LNCAP (cell line): ENCODE measurements around the gene TMPRSS11A.

Experiments
- TF ChIP-seq, protein P1 (sequence below): fragments of 450-650 bp; IDR thresholded peaks from 2 replicates; pipeline ENCODE4 v1.5.1; 2017; ENCODE audit warnings: mild to moderate bottlenecking

Gene TMPRSS11A

DNA sequence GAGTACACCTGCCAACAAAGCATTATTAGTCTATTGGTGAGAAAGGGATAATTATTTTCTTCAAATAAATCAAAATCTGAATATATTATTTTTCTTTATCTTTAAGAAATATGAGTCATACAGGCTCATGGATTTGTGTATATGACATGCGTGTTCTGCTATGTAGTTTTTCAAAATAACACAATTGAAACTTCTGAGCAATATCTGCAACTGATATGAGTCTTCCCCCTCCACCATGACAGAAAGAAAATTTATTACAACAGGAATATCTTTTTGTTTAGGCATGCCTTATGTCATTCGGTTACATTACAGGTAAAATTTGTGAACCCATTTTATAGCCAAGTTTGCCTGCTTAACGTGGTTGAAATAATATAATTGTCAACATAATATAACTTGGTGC is 32.0 kb downstream of the TMPRSS11A start:
- TF ChIP-seq, protein P1, sequence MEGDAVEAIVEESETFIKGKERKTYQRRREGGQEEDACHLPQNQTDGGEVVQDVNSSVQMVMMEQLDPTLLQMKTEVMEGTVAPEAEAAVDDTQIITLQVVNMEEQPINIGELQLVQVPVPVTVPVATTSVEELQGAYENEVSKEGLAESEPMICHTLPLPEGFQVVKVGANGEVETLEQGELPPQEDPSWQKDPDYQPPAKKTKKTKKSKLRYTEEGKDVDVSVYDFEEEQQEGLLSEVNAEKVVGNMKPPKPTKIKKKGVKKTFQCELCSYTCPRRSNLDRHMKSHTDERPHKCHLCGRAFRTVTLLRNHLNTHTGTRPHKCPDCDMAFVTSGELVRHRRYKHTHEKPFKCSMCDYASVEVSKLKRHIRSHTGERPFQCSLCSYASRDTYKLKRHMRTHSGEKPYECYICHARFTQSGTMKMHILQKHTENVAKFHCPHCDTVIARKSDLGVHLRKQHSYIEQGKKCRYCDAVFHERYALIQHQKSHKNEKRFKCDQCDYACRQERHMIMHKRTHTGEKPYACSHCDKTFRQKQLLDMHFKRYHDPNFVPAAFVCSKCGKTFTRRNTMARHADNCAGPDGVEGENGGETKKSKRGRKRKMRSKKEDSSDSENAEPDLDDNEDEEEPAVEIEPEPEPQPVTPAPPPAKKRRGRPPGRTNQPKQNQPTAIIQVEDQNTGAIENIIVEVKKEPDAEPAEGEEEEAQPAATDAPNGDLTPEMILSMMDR, result no peak

DNA sequence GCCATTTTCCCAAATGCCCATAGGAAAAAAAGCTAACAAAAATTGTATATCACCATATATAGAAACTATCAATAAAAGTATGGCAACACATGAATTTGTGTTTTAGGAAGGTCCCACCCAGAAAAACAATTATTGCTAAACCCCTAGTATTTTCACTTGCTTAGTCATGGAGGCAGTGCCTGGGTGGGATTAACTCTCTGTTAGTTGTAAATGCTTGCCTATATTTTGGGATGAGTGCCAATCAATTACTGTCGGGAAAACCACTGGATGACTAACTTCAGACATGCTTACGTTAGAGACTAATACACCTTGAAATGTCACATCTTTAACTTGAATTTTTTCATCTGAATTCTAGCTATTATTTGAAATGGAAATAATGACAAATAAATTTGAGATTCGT is 33.9 kb downstream of the TMPRSS11A start:
- TF ChIP-seq, protein P1, result no peak

DNA sequence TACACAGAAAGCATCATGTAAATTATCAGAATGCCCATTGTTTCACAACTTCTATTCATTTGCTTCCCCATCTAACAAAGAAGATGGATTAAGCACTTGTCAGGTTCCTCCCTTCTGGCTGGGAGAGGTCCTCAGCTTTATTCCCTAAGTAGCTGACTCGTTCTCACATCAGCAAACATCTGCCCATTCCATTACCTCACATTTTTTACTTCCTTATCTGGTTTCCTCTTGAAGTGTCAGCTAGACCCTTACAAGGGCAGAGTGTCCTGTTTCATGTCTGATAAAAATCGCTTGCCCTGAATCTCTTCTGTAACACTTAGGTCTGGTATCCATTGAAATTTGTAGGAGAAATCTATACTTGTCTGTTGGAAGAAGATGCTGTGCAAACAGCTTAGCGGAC is 34.7 kb downstream of the TMPRSS11A start:
- TF ChIP-seq, protein P1, result no peak

DNA sequence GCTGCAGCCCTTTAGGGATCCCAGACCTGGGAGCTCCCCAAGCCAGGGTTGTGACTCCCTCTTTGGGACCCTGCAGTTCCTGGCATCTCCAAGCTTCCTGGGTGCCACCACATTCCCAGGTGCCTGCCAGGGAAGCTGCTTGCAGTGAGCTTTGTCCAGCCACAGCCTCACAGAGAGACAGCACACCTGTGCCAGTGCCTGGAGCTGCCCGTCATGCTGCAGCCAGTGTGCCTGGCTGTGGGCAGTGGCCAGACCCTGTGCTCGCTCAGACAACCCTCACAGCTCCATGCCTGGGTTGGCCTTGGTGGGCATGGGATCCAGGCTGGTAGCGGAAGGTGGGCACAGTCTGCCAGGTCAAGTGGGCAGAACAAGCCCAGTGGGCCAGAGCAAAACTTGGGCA is 36.0 kb downstream of the TMPRSS11A start:
- TF ChIP-seq, protein P1, result no peak

DNA sequence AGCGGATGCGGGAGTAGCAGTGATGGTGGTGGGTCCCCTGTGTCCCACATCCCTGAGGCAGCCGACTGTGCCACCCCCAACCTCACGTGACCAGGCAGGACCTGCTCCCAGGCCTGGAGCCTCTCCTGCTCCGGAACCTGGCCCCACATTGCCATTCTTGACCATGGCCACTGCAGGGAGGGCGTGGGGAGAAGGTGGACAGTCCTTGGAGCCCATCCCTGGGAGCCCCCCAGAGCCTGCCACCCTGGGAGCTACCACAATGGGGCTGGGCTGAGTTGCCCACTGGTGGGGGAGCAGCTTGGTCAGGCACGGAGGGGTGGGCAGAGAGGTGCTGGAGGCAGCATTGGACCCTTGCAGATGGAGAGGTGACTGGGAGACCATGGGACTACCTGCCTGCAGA is 36.8 kb downstream of the TMPRSS11A start:
- TF ChIP-seq, protein P1, result no peak

DNA sequence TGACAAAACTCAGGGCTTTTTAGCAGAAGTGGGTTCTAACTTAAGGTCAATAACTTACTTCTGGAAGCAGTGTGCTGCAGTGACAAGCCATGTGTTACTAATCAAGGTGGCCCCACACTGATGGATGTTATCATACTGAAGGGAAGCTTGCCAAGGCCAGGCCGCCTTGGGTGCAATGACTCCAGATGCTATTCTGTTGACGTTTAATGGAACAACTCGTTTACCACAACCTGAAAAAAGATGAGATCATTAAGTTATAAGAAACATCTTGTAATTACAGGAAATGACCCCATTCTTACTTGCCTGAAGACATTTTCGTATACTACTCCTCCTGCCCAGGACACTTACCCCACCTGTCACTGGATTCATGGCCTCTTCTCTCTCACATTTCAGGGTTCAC is 40.6 kb downstream of the TMPRSS11A start:
- TF ChIP-seq, protein P1, result no peak

DNA sequence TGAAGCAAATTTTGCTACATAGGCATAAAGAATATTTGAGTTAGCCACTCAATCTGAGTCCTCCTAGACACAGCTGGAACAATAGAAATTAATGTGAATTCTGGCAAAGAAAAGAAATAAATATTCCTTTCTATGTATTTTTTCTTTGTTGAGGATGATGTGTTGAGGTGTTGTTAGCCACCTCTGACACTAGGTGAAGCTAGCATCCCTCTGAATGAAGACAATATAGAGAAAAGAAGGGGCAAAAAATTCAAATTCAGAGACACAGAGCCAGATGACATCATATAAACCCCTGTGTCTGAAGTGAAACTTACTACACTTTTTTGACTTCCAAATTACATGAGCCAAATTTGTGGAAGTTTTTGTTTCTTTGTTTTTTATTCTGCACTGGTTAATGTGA is 44.9 kb downstream of the TMPRSS11A start:
- TF ChIP-seq, protein P1, result peak; percentile 75

DNA sequence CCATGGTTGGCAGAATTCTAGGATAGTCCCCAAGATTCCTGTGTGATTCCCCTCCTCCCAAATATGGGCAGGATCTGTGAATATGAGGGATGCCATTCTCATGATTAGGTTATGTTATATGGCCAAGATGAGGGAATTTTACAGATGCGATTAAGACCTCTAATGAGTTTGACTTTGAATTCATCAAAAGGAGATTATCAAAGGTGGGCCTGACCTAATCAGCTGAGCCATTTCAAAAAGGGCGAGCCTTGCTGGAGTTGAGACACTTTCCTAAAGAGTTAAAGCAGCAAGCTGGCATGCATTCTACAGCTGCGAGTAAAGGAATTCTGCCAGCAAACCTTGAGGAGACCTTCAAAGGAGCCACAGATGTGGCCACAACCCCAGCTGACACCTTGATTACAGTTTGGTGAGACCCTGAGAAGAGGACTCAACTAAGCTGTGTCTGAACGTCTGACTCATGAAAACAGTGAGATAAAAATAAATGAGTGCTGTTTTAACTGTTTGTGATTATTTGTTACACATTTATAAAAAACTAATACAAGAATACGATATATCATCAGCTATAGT is 47.8 kb downstream of the TMPRSS11A start:
- TF ChIP-seq, protein P1, result no peak
